Stimulated activated CD4-positive, alpha-beta T cell treated with anti-CD3 and anti-CD28 coated beads, Interleukin-15, amount 100 ng/mL, for 48 hours (primary cell): ENCODE data around the gene FAIM2.

Source experiments
- DNase-seq, 2 donors: peaks; one replicate each; pipeline ENCODE4 v3.0.0-alpha.2; 2020; ENCODE audit warnings: low read depth in 2 of 2

FAIM2 gene

DNA sequence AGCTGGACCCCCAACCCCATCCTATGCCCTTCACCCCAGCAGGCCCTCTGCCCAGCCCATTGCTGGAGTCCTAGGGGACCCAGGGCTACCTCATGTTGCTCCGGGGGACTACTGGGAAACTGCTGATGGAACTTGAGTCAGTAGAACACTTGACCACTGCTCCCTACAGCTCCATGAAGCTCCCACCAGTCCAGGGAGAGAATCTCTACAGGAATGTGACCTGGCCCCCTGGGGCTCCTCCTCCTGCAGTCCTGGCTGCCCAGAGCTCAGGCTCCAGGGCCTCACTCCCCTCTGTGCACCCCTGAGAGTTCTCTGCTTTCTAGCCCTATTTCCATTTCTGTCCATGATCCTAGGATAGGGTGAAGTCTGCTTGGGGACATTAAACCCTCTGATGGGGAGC is 36.0 kb upstream of the FAIM2 start:
- no peak for DNase-seq

DNA sequence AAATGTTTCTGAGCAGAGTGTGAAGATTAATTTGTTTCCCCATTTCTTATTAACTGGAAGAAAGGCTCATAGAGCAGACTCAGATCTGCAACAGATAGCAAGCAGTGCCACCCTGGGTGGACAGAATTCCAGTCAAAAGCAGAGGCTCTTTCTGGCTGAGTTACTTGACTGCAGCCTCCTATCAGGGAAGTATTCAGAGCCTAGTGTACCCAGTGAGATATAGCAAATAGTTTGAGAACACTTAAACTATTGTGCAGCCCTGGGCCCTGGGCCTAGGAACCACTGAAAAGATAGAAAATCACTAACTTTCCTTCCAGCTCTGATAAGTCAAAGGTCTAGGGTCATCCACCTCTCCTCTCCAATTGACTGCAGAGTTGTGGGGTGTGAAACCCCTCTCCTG is 35.6 kb upstream of the FAIM2 start:
- DNase-seq, result no peak

DNA sequence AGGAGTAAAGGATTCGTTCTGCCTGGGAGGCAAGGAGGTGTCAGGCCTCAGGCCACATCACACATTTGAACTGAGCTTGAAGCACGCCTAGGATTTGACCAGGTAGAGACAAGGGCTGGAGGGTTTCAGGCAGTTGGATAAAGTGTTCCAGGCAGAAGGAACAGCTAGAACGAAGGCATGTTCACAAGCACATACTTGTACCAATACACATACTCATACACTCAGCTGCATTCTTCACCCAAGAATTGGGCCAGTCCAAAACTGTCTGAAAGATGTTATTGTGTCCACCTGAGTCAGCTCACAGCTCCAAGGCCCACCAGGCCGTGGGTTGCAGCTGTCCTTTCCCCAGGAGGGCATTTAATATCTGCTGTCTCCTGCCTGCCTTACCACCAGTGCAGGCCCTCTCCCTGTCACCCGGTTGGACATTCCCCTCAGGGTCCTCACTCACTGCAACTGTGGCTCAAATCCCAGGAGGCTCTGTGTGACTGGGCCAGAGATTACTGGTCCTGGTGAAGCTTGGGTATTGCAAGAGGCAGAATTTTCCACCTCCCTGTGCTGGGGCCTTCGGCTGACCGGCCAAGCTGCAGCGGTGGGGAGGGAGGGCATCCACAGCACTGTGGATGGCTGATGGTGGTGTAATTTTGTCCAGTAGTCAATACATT is 34.1 kb upstream of the FAIM2 start:
- no peak for DNase-seq

DNA sequence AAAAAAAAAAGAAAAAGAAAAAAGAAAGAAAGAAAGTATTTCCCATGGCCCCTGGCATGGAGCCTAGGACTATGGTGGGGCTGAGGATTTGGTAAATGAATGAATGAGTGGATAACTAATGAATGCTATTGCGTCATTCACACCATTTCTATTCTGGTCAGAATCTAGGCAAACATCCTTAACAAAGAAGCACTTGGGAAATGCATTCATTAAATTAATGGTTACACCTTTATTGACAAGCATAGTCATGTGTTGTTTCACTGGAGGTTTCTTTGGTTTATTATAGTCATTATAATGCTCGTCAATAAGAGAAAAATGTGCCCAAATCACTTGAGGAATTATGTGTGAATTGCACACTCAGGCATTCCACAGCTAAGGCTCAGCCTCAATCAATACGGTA is 33.2 kb upstream of the FAIM2 start:
- no peak for DNase-seq

DNA sequence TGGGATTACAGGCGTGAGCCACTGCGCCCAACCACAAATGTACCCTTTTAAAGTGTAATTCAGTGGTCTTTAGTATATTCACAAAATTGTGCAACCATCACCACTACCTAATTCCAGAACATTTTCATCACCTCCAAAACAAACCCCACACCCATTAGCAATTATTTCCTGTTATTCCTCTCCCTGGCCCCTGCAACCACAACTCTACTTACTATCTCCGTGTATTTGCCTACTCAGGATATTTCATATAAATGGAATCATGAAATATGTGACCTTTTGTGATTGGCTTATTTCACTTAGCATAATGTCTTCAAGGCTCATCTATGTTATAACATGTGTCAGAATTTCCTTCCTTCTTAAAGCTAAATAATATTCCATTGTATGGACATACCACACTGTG is 30.8 kb upstream of the FAIM2 start:
- no peak for DNase-seq

DNA sequence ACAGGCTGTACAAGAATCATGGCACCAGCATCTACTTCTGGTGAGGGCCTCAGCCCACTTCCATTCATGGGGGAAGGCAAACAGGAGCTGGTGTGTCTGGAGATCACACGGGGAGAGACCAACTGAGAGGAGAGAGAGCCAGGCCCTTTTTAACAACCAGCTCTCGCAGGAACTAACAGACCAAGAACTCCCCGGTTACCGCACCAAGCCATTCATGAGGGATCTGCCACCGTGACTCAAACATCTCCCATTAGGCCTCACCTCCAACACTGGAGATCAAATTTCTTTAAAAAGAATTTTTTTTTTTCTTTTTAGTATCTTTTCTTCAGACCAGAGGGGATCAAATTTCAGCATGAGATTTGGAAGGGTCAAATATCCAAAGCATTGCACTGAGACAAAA is 30.1 kb upstream of the FAIM2 start:
- no peak for DNase-seq

DNA sequence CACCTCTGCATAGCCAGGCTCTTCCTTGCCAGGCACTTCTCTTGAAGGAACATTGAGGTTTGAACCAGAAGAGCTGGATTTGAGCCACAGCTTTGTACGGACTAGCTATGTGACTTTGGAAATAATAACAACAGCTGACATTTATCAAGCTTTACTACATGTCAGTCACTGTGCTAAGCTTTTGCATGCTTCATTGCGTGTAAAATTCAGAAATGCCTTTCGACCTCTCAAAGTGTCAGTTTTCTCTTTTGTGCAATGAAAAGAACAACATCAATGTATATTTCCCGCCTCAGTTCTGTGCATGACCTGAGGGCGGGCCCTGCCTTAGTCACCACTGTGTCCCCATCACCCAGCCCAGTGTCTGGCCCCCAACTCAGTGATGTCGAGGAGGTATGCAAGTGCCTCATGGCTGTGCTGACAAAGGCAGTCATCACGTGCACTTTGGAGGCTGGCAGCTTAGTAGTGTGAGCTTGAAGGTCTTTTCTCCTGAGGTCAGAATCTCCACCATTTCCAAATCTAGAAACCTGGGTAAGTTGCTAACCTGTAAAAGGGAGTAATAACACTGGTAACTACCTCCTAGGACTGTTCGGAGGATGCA is 28.9 kb upstream of the FAIM2 start:
- DNase-seq, result no peak

DNA sequence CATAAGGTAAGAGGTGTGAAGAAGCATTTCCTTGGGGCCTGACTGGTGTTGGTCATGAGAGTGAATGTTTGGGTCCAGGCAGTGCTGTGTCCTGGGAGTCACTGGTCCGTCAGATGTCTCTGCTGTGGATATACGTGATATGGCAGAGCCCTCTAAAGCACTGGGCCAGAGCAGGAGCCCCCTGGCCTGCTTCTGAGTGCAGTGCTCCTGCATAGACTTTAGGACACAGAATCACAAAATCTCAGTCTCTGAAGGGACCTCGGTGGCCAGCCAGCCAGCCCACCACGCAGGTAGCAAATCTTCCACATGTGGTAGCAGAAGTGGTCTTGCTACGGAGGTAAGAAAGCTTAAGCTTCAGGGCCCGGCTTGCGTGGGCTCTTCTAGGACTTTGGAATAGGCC is 28.3 kb upstream of the FAIM2 start:
- no peak for DNase-seq

DNA sequence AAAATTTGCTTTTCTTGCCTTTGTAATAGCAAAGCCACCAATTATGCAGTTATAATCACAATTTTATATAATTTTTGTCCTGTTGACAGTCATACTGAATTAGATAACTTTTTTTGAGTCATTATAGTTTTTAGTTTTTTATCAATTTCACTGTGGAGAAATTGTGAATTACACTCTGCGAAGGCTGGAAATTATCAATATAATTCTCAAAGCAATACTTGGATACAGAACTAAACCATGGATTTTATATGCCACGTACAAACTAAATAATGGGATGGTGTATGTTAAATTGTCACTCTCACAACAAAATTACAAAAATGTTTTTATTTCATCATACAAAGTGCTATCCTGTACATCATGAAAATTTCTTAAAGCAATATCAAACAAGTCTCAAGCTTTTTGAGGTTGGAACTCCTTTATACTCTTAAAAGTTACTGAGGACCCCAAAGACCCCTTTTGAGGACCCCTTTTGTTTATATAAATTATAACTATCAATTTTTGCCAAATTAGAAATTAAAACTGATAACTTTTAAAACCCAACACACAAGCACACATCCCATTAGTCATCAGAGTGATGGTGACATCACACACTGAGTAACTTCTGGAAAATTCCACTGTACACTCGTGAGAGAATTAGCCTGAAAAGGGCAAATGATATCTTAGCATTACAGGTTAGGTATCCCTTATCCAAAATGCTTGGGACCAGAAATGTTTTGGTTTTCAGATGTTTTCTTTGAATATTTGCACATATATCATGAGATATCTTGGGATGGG is 27.0 kb upstream of the FAIM2 start:
- no peak for DNase-seq

DNA sequence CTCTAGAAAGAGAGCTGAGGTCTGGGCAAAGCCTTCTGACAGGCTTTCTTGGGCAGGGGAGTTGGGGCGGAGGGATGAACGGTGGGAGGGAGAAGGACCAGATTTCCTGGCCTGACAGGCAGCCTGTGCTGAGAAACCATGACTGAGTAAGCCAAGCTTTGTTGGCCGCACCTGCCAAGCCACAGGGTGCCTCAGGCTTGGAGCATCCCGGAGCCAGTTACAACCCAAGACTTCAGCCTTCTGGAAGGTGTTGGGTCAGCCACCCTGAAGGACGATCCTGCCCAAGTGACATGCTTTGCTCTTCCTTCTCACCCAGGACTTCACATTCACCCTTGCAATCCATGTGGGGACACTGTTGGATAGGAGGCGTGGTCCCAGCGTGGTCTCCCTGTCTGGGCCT is 25.9 kb upstream of the FAIM2 start:
- DNase-seq, result no peak

DNA sequence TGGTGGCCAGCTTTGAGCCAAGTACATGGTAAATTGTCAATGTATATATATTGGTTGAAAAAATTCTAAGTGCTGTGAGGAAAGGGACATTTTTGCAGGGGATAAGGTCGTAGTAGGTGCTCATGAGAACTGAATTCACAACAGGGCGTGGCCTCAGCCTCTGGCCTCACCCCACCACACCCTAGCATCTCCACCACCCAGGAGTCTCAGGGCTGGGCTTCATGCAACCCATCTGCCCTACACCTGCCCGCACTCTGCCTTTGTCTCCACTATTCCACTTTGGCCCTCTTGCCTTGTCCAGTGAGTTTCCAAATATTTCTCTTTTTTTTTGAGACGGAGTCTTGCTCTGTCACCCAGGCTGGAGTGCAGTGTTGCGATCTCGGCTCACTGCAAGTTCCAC is 24.8 kb upstream of the FAIM2 start:
- DNase-seq, result no peak

DNA sequence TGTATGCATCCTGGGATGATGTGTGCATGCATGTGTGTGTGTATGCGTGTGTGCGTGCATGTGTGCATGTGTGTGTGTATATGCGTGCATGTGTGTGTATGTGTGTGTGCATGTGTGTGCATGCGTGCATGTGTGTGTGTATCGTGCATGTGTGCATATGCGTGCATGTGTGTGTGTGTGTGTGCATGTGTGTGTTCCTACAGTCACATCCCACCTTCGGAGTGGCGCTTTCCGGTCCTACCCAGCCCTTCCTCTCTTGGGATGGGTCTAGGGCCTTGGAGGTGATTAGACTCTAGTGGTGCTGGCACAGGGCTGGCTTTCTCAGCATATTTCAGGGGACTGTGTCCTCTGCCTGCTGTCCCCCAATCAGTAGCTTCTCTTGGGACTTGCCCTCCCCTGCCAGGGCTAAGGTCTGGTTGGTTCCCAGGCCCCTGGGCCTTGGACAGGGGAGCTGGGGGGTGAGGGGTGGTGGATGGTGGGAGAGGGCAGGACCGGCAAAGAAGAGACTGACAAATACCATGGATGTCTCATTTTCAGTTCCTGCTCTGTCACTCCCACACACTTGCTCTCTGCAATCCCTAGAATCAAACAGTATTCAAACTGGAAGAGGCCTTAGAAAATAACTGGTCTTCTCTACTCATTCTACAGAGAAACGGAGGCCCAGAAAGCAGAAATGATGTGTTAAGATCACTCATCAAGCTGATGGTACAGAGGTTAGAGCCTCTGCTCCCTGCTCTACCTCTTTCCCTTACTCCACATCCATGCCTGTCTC is 21.9 kb upstream of the FAIM2 start:
- no peak for DNase-seq

DNA sequence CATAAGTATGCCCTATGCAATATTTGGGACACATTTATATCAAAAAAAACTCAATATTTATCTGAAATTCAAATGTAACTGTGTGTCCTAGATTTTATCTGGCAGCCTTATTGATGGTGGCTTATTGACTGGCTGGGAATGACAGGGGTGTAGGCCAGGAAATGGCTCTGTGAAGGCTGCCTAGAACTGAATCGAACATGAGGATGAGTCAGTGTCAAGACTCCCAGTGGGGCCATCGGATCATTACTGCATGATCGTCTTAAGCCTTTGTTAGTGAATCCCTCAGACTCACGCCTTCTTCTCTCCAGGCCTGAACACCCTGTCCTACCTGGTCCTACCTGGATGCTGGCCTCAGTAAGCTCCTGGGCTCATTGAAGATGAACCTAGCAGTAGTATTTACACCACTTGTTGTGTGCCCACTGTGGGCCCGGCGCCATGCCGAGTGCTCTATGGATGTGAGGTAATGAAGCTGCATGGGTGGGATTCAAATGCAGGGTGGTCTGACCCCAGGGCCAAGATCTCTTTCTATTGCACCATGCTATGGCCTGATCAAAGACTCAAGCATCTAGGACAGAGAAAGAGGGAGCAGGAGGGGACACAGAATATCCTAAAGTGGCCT is 21.0 kb upstream of the FAIM2 start:
- DNase-seq, result no peak

DNA sequence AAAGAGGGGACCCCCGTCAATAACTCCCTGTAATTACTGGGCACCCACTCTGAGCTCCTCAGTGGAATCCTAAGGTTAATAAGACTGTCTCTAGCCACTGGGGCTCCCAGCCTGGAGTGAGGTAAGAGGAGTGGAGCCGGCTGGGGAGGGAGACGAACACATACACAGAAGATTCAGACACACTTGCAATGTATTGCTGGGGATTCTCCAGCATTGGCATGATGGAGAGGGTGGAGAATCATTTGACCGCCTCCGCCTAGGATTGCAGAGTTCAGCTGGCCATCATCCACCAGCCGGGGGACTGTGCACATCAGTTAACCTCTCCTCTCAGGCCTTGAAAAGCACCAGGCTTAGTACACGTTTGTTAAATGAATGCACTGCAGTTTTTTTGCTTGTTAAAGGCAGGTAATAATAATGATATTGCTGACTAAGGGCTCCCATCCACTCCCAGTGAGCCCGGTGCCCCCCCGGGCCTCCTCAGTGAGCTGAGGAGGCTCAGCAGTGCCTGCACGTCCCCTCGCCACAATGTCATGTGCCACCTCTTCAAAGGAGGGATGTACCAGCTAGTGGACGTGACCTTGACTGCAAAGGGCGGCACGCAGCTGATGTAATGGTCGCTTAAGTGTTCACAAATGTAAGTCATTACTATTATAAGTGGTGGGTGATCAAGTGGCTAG is 20.3 kb upstream of the FAIM2 start:
- no peak for DNase-seq

DNA sequence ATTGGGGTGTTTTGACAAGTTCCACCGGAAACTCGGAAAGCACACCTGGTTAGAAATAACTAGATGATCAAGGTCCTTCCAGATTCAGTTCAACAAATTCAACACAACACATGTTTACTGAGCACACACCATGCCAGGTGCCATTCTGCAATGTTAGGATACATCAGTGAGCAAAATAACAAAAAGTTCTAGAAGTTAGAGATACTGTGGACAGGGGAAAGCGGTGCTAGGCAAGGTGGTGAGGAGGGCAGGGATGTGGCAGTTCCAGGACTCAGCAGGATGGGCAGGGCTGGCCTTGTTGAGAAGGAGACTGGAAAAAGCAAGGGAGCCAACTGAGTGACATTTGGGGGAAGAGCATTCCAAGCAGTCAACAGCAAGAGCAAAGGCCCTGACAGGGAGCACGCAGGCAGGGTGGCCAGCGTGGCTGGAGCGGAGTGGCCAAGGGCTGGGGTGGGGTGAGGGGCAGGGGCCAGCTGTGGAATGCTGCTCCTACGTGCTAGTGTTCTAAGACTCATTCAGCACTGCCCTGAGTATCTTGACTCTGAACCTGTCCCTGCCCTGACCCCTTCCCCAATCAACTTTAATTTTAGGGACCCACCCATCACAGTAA is 19.4 kb upstream of the FAIM2 start:
- no peak for DNase-seq

DNA sequence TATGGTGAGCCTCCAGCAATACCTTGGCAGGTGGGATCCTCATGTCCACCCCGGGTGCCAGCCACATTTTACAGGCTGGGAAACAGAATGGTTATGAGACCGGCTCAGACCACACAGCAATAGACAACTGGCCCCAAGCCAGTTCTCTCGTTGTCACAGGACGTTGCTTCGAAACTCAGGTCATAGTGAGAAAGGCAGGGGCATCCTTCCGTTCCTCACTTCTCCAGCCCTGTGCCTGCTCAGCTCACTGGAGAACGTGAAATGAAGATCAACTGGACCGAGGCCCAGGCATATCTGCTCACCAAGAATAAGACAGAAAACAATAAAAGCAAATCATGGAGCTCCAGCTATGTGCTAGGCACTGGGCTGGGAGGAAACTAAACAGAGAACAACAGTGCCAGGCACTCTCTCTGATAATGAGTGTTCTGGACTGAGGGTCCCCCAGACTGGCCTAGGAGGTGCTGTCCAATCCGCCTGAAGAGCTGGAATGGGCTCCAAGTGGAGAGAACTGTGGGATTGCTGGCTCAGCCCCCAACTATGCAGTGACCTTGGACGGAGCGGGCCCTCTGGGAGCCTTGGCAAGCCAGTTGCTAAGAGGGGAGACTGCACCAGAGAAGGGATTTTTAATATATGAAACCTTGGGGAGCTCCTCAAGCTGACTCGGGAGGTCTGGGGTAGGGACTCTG is 18.8 kb upstream of the FAIM2 start:
- no peak for DNase-seq

DNA sequence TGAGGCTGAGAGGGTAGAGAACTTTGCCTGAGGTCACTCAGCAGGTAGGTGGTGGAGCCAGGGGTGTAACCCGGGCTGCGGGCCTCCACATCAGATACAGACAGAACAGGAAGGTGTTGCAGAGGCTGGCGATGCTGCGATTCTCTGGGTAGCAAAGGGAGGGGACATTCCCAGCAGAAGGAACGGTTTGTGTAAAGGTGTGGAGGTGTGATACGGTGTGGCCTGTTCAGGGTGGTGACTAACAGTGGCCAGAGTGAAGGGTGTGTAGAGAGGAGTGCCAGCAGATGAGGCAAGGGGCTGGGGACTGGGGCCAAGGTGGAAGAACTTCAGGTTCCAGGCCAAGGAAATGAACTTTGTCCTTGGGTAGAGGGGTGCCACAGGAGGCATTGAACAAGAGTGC is 18.2 kb upstream of the FAIM2 start:
- DNase-seq, result no peak

DNA sequence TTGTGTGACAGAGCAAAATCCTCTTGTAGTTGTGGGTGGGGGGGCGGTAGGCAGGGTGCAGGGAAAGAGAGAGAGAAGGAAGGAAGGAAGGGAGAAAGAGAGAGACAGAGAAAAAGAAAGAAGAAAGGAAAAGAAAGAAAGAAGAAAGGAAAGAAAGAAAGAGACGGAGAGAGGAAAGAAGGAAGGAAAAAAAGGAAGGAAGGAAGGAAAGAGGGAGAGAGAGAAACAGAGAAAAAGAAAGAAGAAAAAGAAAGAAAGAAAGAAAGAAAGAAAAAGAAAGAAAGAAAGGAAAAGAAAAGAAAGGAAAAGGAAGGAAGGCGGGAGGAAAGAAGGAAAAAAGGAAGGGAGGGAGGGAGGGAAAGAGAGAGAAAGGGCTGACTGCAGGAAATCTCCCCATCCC is 17.6 kb upstream of the FAIM2 start:
- DNase-seq, result no peak

DNA sequence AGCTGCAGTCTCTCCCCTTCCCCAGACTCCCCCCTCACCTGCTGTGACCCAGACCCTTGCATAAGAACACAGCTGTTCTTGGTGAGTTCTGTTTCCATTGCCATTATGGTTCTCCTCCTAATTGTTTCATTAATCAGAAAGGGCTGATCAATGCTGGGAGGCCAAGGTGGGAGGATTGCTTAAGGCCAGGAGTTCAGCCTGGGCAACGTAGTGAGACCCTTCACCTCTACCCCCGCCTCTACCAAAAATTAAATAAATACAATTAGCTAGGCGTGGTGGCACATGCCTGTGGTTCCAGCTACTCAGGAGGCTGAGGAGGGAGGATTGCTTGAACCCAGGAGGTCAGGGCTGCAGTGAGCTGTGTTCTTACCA is 17.2 kb upstream of the FAIM2 start:
- DNase-seq, result no peak

DNA sequence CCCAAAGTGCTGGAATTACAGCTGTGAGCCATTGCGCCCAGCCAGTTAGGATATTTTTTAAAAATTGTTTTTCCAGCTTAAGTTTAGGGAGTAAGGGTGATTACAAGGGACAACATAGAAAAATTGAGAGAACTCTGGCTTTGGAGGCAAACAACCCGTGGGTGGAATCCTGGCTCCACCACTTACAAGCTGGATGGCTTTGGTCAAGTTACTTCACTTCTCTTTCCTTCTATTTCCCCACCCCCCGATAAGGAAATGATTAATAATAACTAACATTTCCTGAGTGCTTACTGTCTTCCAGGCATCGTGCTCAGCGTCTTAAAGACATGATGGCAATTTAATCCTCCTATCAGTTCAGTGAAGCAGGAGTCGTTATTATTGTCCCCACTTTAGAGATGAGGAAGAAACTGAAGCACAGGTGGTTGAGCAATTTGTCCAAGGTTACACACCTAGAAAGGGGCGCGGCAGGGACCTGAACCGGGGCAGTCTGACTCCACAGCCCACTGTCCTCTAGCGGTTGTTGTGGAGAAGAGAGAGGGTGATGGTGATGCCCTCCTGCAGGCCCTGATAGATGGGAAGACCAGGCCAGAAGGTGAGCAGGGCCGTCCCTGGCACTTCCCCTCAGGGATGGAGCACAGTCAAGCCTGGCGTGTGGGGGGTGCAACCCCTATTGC is 16.7 kb upstream of the FAIM2 start:
- no peak for DNase-seq
